KMS-11 (cell line): Measurements from ENCODE around the gene GRB2.

Experiments used
- H2AFZ ChIP-seq: fragments of 200-600 bp; sonication (generic); 2 replicates; pipeline ENCODE4 v1.6.1; 2016; ENCODE audit warnings: antibody characterized with exemption, mixed run types, low read depth
- H3K27ac ChIP-seq: fragments of 200-600 bp; sonication (generic); 2 replicates; pipeline ENCODE4 v1.6.1; 2016; ENCODE audit warnings: mild to moderate bottlenecking, mixed run types
- H3K27me3 ChIP-seq: fragments of 200-600 bp; sonication (generic); 2 replicates; pipeline ENCODE4 v1.6.1; 2017; ENCODE audit warnings: mild to moderate bottlenecking, low read depth, mixed run types, moderate library complexity; ENCODE audit not compliant: insufficient read depth
- H3K36me3 ChIP-seq: fragments of 200-600 bp; sonication (generic); 2 replicates; pipeline ENCODE4 v1.6.1; 2017; ENCODE audit warnings: mild to moderate bottlenecking, mixed run types; ENCODE audit not compliant: insufficient read depth
- H3K4me1 ChIP-seq: fragments of 200-600 bp; sonication (generic); 2 replicates; pipeline ENCODE4 v1.6.1; 2016; ENCODE audit warnings: mild to moderate bottlenecking, low read depth, mixed run types; ENCODE audit not compliant: poor library complexity, severe bottlenecking
- H3K4me2 ChIP-seq: fragments of 200-600 bp; sonication (generic); 2 replicates; pipeline ENCODE4 v1.7.0; 2016; ENCODE audit warnings: mild to moderate bottlenecking, mixed run types
- H3K4me3 ChIP-seq: fragments of 200-600 bp; sonication (generic); IDR thresholded peaks from 2 replicates; pipeline ENCODE4 v1.6.1; 2017; ENCODE audit warnings: low read depth, low read length, mixed read lengths; ENCODE audit not compliant: insufficient read depth
- H3K79me2 ChIP-seq: fragments of 200-600 bp; sonication (generic); 2 replicates; pipeline ENCODE4 v1.6.1; 2016; ENCODE audit warnings: low read depth, mixed run types; ENCODE audit not compliant: insufficient read depth
- H3K9ac ChIP-seq: fragments of 200-600 bp; sonication (generic); 2 replicates; pipeline ENCODE4 v1.6.1; 2016; ENCODE audit warnings: mild to moderate bottlenecking, mixed run types
- H4K20me1 ChIP-seq: fragments of 200-600 bp; sonication (generic); 2 replicates; pipeline ENCODE4 v1.6.1; 2016; ENCODE audit warnings: mild to moderate bottlenecking, mixed run types; ENCODE audit not compliant: insufficient read depth
- CTCF ChIP-seq: fragments of 200-600 bp; sonication (generic); conservative IDR thresholded peaks from 2 replicates; pipeline ENCODE4 v1.6.1; 2017; ENCODE audit warnings: low read depth, mild to moderate bottlenecking, antibody characterized with exemption, low read length, moderate library complexity, mixed read lengths

The GRB2 gene

GRCh38 chr17:75396025-75396424 lies 9.5 kb downstream of the GRB2 start:
- TF ChIP-seq CTCF = no peak
- Histone ChIP-seq H3K4me1 (peaks cover 30% of the 10 kb centered on the region), H3K36me3 (no peaks in the 10 kb centered on the region; the same call in 1 of the 2 replicates), H3K4me3 (no peak overlapping the region), H3K27me3 (no peaks in the 10 kb centered on the region), H3K79me2 (peaks cover 99% of the 10 kb centered on the region), H3K9ac (no peak overlapping the region), H2AFZ (no peak overlapping the region), H3K4me2 (no peak overlapping the region), H4K20me1 (peaks cover 21% of the 10 kb centered on the region), H3K27ac (no peak overlapping the region)

- peaks cover 33% of the 10 kb centered on the region for H4K20me1 ChIP-seq
- no peak for TF ChIP-seq CTCF
- H3K79me2 ChIP-seq = peaks cover 96% of the 10 kb centered on the region
Observed at GRCh38 chr17:75394332-75394918, 11.1 kb downstream of the GRB2 start.

GRCh38 chr17:75393523-75394331 lies 11.8 kb downstream of the GRB2 start:
- Histone ChIP-seq H3K4me2 (peak overlapping the region; percentile 43), H3K4me3 (no peak overlapping the region), H3K9ac (peak overlapping the region; percentile 13; the same call in 1 of the 2 replicates), H3K79me2 (peaks cover 96% of the 10 kb centered on the region), H3K4me1 (peaks cover 30% of the 10 kb centered on the region), H4K20me1 (peaks cover 33% of the 10 kb centered on the region), H3K27ac (peak overlapping the region; percentile 6; the same call in 1 of the 2 replicates), H2AFZ (no peak overlapping the region), H3K27me3 (no peaks in the 10 kb centered on the region), H3K36me3 (no peaks in the 10 kb centered on the region)
- no peak for TF ChIP-seq CTCF

More at GRCh38 chr17:75394332-75394918, 11.1 kb downstream of the GRB2 start:
- peaks cover 30% of the 10 kb centered on the region for H3K4me1 ChIP-seq
- H3K4me2 ChIP-seq = peak overlapping the region; percentile 35
- H2AFZ ChIP-seq = no peak overlapping the region
- no peaks in the 10 kb centered on the region for H3K27me3 ChIP-seq
- no peaks in the 10 kb centered on the region for H3K36me3 ChIP-seq
- no peak overlapping the region for H3K4me3 ChIP-seq
- peak overlapping the region; percentile 6; the same call in 1 of the 2 replicates for H3K27ac ChIP-seq
- H3K9ac ChIP-seq = peak overlapping the region; percentile 13; the same call in 1 of the 2 replicates

GRCh38 chr17:75392559-75392958 lies 12.9 kb downstream of the GRB2 start:
- H2AFZ ChIP-seq = no peak overlapping the region
- H4K20me1 ChIP-seq = peaks cover 33% of the 10 kb centered on the region
- no peak overlapping the region for H3K9ac ChIP-seq
- H3K27me3 ChIP-seq = no peaks in the 10 kb centered on the region
- peaks cover 97% of the 10 kb centered on the region for H3K79me2 ChIP-seq
- TF ChIP-seq CTCF = no peak
- H3K4me3 ChIP-seq = no peak overlapping the region
- no peaks in the 10 kb centered on the region for H3K36me3 ChIP-seq
- H3K27ac ChIP-seq = no peak overlapping the region
- peaks cover 35% of the 10 kb centered on the region for H3K4me1 ChIP-seq
- H3K4me2 ChIP-seq = no peak overlapping the region
